Measurements from ENCODE around the gene FLOT1.

The FLOT1 gene

GRCh38 chr6:30688569-30688968 lies 53.9 kb downstream of the FLOT1 start:
- Histone ChIP-seq H3K4me3 (ENCODE audit: low read depth, low read length) (no peak overlapping the region), H3K36me3 (ENCODE audit: control insufficient read depth in 2 of 2, insufficient read depth in 1 of 2, low read length in 2 of 2) (peaks cover 0 to 6% of the 10 kb centered on the region in 2 experiments; a peak in 2 of 3 replicates), H3K4me1 (ENCODE audit: control insufficient read depth, insufficient read depth, low read length) (peaks cover 17% of the 10 kb centered on the region), H3K27ac (ENCODE audit: extremely low read depth, low read depth, low read length) (peak overlapping the region; percentile 94; the same call in 1 of the 2 replicates), H3K9me3 (ENCODE audit: control insufficient read depth, insufficient read depth, low read depth, low read length) (no peaks in the 10 kb centered on the region)
- ChIA-PET CTCF (interaction anchor here (0.5 to 5.4 kb wide), 12 partner anchors 10 to 140 kb away, joined by 3 to 45 read pairs (median 4); partner anchors contain the start of gene DHX16), POLR2A (interaction anchor here (0.6 to 14.5 kb wide), 10 partner anchors 9 to 470 kb away, joined by 3 to 235 read pairs (median 3); partner anchors contain the start of genes DHX16, FLOT1, MDC1 and TCF19)
- TF ChIP-seq KLF9 (tag by site-specific recombination; IDR thresholded peaks at IDR 0.05; ENCODE audit: low read depth) = no peak
- TF ChIP-seq ZFP69B (tag by site-specific recombination; IDR thresholded peaks at IDR 0.05) = no peak
- TF ChIP-seq ZNF530 (tag by site-specific recombination; IDR thresholded peaks at IDR 0.05; ENCODE audit: low read depth) = no peak
- no peak for TF ChIP-seq INSM2 (tag by site-specific recombination; IDR thresholded peaks at IDR 0.05)
- TF ChIP-seq ZNF138 (tag by site-specific recombination; IDR thresholded peaks at IDR 0.05; ENCODE audit: borderline replicate concordance) = no peak
- no peak for TF ChIP-seq ZNF157 (tag by site-specific recombination; IDR thresholded peaks at IDR 0.05)
- no peak for TF ChIP-seq ZNF16 (tag by site-specific recombination; IDR thresholded peaks at IDR 0.05; ENCODE audit: low read depth)
- TF ChIP-seq, protein P1, sequence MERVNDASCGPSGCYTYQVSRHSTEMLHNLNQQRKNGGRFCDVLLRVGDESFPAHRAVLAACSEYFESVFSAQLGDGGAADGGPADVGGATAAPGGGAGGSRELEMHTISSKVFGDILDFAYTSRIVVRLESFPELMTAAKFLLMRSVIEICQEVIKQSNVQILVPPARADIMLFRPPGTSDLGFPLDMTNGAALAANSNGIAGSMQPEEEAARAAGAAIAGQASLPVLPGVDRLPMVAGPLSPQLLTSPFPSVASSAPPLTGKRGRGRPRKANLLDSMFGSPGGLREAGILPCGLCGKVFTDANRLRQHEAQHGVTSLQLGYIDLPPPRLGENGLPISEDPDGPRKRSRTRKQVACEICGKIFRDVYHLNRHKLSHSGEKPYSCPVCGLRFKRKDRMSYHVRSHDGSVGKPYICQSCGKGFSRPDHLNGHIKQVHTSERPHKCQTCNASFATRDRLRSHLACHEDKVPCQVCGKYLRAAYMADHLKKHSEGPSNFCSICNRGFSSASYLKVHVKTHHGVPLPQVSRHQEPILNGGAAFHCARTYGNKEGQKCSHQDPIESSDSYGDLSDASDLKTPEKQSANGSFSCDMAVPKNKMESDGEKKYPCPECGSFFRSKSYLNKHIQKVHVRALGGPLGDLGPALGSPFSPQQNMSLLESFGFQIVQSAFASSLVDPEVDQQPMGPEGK (tag by site-specific recombination; IDR thresholded peaks at IDR 0.05) = no peak
- TF ChIP-seq GLIS2 (tag by site-specific recombination; IDR thresholded peaks at IDR 0.05) = no peak
- no peak for TF ChIP-seq ZBTB20 (tag by site-specific recombination; IDR thresholded peaks at IDR 0.05)
- no peak for TF ChIP-seq ZBTB7A (tag by site-specific recombination; IDR thresholded peaks at IDR 0.05; ENCODE audit: low read depth)

GRCh38 chr6:30687659-30688431 lies 54.6 kb downstream of the FLOT1 start:
- CTCF ChIA-PET = interaction anchor here (0.5 to 5.4 kb wide), 16 partner anchors 10 to 141 kb away, joined by 3 to 45 read pairs (median 4); partner anchors contain the start of genes DHX16 and MDC1
- peaks cover 23% of the 10 kb centered on the region for H3K4me1 ChIP-seq (ENCODE audit: control insufficient read depth, insufficient read depth, low read length)
- H3K27ac ChIP-seq (ENCODE audit: extremely low read depth, low read depth, low read length) = peak overlapping the region; percentile 94

More at GRCh38 chr6:30687659-30688431, 54.6 kb downstream of the FLOT1 start:
- peak overlapping the region; percentile 52 for H3K4me3 ChIP-seq (ENCODE audit: low read depth, low read length)
- H3K36me3 ChIP-seq (ENCODE audit: control insufficient read depth in 2 of 2, insufficient read depth in 1 of 2, low read length in 2 of 2) = peaks cover 0 to 6% of the 10 kb centered on the region in 2 experiments; a peak in 2 of 3 replicates
- TF ChIP-seq MZF1 (tag by site-specific recombination; IDR thresholded peaks at IDR 0.05; ENCODE audit: borderline replicate concordance) (peak; percentile 34; the same call in 1 of the 2 replicates), ZBTB17 (tag by site-specific recombination; IDR thresholded peaks at IDR 0.05) (peak; percentile 32; the same call in 1 of the 2 replicates), ZNF521 (tag by site-specific recombination; IDR thresholded peaks at IDR 0.05) (no peak), ZNF335 (tag by site-specific recombination; conservative IDR thresholded peaks at IDR 0.05) (peak; percentile 66), ZNF596 (tag by site-specific recombination; IDR thresholded peaks at IDR 0.05) (no peak), SP2 (tag by site-specific recombination; IDR thresholded peaks at IDR 0.05) (no peak), GLIS2 (tag by site-specific recombination; IDR thresholded peaks at IDR 0.05) (peak; percentile 36; the same call in 1 of the 2 replicates), IKZF3 (tag by site-specific recombination; IDR thresholded peaks at IDR 0.05) (0 out of 2 replicates have a peak, but pooled peaks have one; percentile 12), ZFHX2 (tag by site-specific recombination; conservative IDR thresholded peaks at IDR 0.05) (0 out of 2 replicates have a peak, but pooled peaks have one; percentile 4), ZNF146 (tag by site-specific recombination; IDR thresholded peaks at IDR 0.05) (no peak), ZNF311 (tag by site-specific recombination; IDR thresholded peaks at IDR 0.05; ENCODE audit: borderline replicate concordance) (no peak), ZNF214 (tag by site-specific recombination; IDR thresholded peaks at IDR 0.05; ENCODE audit: borderline replicate concordance) (no peak), ZNF76 (tag by site-specific recombination; IDR thresholded peaks at IDR 0.05; ENCODE audit: borderline replicate concordance, low read depth) (peak; percentile 60)
- TF ChIP-seq, protein P2, sequence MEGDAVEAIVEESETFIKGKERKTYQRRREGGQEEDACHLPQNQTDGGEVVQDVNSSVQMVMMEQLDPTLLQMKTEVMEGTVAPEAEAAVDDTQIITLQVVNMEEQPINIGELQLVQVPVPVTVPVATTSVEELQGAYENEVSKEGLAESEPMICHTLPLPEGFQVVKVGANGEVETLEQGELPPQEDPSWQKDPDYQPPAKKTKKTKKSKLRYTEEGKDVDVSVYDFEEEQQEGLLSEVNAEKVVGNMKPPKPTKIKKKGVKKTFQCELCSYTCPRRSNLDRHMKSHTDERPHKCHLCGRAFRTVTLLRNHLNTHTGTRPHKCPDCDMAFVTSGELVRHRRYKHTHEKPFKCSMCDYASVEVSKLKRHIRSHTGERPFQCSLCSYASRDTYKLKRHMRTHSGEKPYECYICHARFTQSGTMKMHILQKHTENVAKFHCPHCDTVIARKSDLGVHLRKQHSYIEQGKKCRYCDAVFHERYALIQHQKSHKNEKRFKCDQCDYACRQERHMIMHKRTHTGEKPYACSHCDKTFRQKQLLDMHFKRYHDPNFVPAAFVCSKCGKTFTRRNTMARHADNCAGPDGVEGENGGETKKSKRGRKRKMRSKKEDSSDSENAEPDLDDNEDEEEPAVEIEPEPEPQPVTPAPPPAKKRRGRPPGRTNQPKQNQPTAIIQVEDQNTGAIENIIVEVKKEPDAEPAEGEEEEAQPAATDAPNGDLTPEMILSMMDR (tag by site-specific recombination; IDR thresholded peaks at IDR 0.05) = peak; percentile 55; the same call in 1 of the 2 replicates
- H3K9me3 ChIP-seq (ENCODE audit: control insufficient read depth, insufficient read depth, low read depth, low read length) = no peaks in the 10 kb centered on the region
- POLR2A ChIA-PET = interaction anchor here (0.6 to 14.5 kb wide), 16 partner anchors 9 to 471 kb away, joined by 3 to 235 read pairs (median 3); partner anchors contain the start of genes DHX16, FLOT1, IER3 and MDC1
